Measurements from ENCODE around the gene DLG2. TPM values are rescaled to one million over a fixed set of nuclear protein-coding genes. Genes with fewer than 3 reads are reported as not detected.

Gene DLG2
- total and polyA plus RNA-seq, 2 of the 4 experiments (the other 2 are of a cell fraction): 0.31 to 0.36 TPM

GRCh38 chr11:85048801-85049200 lies 578.3 kb downstream of the DLG2 start:
- H3K27ac ChIP-seq (ENCODE audit: insufficient read depth, low read length): no peak overlapping the region
- H3K56ac ChIP-seq (ENCODE audit: extremely low read depth, insufficient read depth, low read length): no peak overlapping the region
- ATAC-seq (ENCODE audit: low read depth): no peak
- POLR2A ChIA-PET (ENCODE audit: unreplicated experiment): no interaction called here
- no peak overlapping the region for H4K8ac ChIP-seq (ENCODE audit: low read depth in 2 of 2, low read length in 2 of 2)
- no TSS peak for BruUV-seq (replicated peaks)
- H2AK5ac ChIP-seq (ENCODE audit: low read depth, low read length): no peak overlapping the region
- H3K79me1 ChIP-seq (ENCODE audit: low read depth in 1 of 2, low read length in 2 of 2): no peaks in the 10 kb centered on the region
- no CpG with 5 or more reads among the region's 3 CpGs for whole genome bisulfite sequencing, 2 experiments (ENCODE audit: extremely low coverage in 2 of 2, insufficient read length in 1 of 2)
- H2AFZ ChIP-seq (replicated peaks; ENCODE audit: low read length, poor library complexity): no peak overlapping the region
- intact Hi-C loops (cut with micrococcal nuclease): no loop called here
- no peak overlapping the region for H4K91ac ChIP-seq (ENCODE audit: insufficient read depth, low read depth, low read length)
- H3K23ac ChIP-seq (ENCODE audit: low read depth, low read length): no peak overlapping the region
- no peaks in the 10 kb centered on the region for H3K27me3 ChIP-seq (ENCODE audit: control insufficient read depth, insufficient read depth, low read length)
- in situ Hi-C loops (cut with MboI; ENCODE audit: low sequenced_read_pairs): no loop called here
- H3K9ac ChIP-seq (ENCODE audit: low read depth, low read length): no peak overlapping the region
- no peak overlapping the region for H3K4me3 ChIP-seq (ENCODE audit: insufficient read depth, low read depth, low read length)
- DNase-seq: no peak
- H2BK120ac ChIP-seq (ENCODE audit: low read depth, low read length): no peak overlapping the region
- no peak overlapping the region for H3K4ac ChIP-seq (ENCODE audit: low read depth, low read length)
- H3K18ac ChIP-seq (ENCODE audit: low read depth, low read length): no peak overlapping the region
- no peak overlapping the region for H4K5ac ChIP-seq (ENCODE audit: low read depth, low read length)
- no peak overlapping the region for H2BK5ac ChIP-seq (ENCODE audit: low read depth, low read length, poor library complexity, severe bottlenecking)
- TF ChIP-seq FOS (IDR thresholded peaks at IDR 0.05; ENCODE audit: low read depth, low read length) (no peak), MAFK (IDR thresholded peaks at IDR 0.05; ENCODE audit: low read depth, low read length) (no peak), POLR2A (IDR thresholded peaks at IDR 0.05; ENCODE audit: low read depth, low read length) (no peak), ELK1 (IDR thresholded peaks at IDR 0.05; ENCODE audit: borderline replicate concordance, low read depth, low read length) (no peak), SMC3 (IDR thresholded peaks at IDR 0.05; ENCODE audit: low read depth, low read length) (no peak), RCOR1 (IDR thresholded peaks at IDR 0.05; ENCODE audit: insufficient replicate concordance, low read length) (no peak), RAD21 (IDR thresholded peaks at IDR 0.05; ENCODE audit: low read length) (no peak), CTCF (conservative IDR thresholded peaks at IDR 0.05; ENCODE audit: low read depth, low read length) (no peak), USF2 (IDR thresholded peaks at IDR 0.05; ENCODE audit: low read depth, low read length) (no peak), CEBPB (IDR thresholded peaks at IDR 0.05; ENCODE audit: low read depth, low read length) (no peak), RFX5 (IDR thresholded peaks at IDR 0.05; ENCODE audit: low read depth, low read length) (no peak)
- no peaks in the 10 kb centered on the region for H3K9me3 ChIP-seq (ENCODE audit: control insufficient read depth, insufficient read depth, low read length)
- dilution Hi-C loops (cut with HindIII; ENCODE audit: low sequenced_read_pairs, unreplicated experiment): no loop called here
- CTCF ChIA-PET: no interaction called here
- no peaks in the 10 kb centered on the region for H3K36me3 ChIP-seq (ENCODE audit: control insufficient read depth, insufficient read depth, low read length)
- H3K14ac ChIP-seq (replicated peaks; ENCODE audit: low read depth, low read length): no peak overlapping the region
- no peaks in the 10 kb centered on the region for H3K9me1 ChIP-seq (ENCODE audit: insufficient read depth, low read length)
- H3K4me1 ChIP-seq (ENCODE audit: control insufficient read depth, insufficient read depth, low read length): no peaks in the 10 kb centered on the region
- H4K20me1 ChIP-seq (ENCODE audit: insufficient read depth, low read length): no peaks in the 10 kb centered on the region
- H2BK15ac ChIP-seq (ENCODE audit: low read depth, low read length): no peak overlapping the region
- H3K4me2 ChIP-seq (ENCODE audit: low read depth, low read length): no peak overlapping the region
- no peak overlapping the region for H2BK20ac ChIP-seq (ENCODE audit: low read depth, low read length)
- H2AK9ac ChIP-seq (replicated peaks; ENCODE audit: low read depth, low read length, poor library complexity): no peak overlapping the region

Measured in IMR-90 (cell line).